Umbilical cord (tissue), 2 donors: Measurements from ENCODE around the gene KLF11. TPM values are rescaled to one million over a fixed set of nuclear protein-coding genes. Genes with fewer than 3 reads are reported as not detected.
"Not testable (repeated sequence)": the region's sequence is repeated elsewhere in the genome, so short reads cannot be mapped to it uniquely, and the experiment has no call there.

ENCODE experiments used
- DNase-seq: peaks from one replicate; pipeline ENCODE4 v3.0.0-alpha.2; 2015; ENCODE audit warnings: low spot score
- total RNA-seq: library from RNA; depleted of rRNA; stranded (reverse); fragments of >200 nt; gene quantifications from one replicate; pipeline ENCODE4 v1.2.3, GENCODE V29; 2014; ENCODE audit warnings: low replicate concordance; ENCODE audit not compliant: insufficient read depth

KLF11 gene
- total RNA-seq, 1 donor from 2014 or later = 11.8 TPM

- no peak for DNase-seq
Observed at GRCh38 chr2:10083692-10084211, 40.4 kb downstream of the KLF11 start.

GRCh38 chr2:10084223-10084865 lies 41.0 kb downstream of the KLF11 start:
- no peak for DNase-seq

- DNase-seq = no peak
Observed at GRCh38 chr2:10085043-10085667, 41.8 kb downstream of the KLF11 start.

GRCh38 chr2:10085668-10086059 lies 42.3 kb downstream of the KLF11 start:
- DNase-seq = no peak

- no peak for DNase-seq
Observed at GRCh38 chr2:10086950-10087349, 43.6 kb downstream of the KLF11 start.

GRCh38 chr2:10087360-10087759 lies 44.0 kb downstream of the KLF11 start:
- no peak for DNase-seq

- DNase-seq = no peak
Observed at GRCh38 chr2:10089565-10090190, 46.3 kb downstream of the KLF11 start.

- DNase-seq = no peak
Observed at GRCh38 chr2:10091182-10091888, 48.0 kb downstream of the KLF11 start.

GRCh38 chr2:10091889-10092244 lies 48.5 kb downstream of the KLF11 start:
- DNase-seq = not testable (repeated sequence)

- no peak for DNase-seq
Observed at GRCh38 chr2:10094271-10094814, 51.0 kb downstream of the KLF11 start.

GRCh38 chr2:10095175-10095574 lies 51.8 kb downstream of the KLF11 start:
- no peak for DNase-seq

- no peak for DNase-seq
Observed at GRCh38 chr2:10096641-10097040, 53.3 kb downstream of the KLF11 start.

- peak; percentile 70 for DNase-seq
Observed at GRCh38 chr2:10097352-10098148, 54.2 kb downstream of the KLF11 start.

- DNase-seq = no peak
Observed at GRCh38 chr2:10101491-10101890, 58.1 kb downstream of the KLF11 start.

GRCh38 chr2:10103179-10103578 lies 59.8 kb downstream of the KLF11 start:
- DNase-seq = no peak

Other genes starting within 250 kb of the KLF11 start
- gene TAF1B, start 200.1 kb upstream of the KLF11 start, total RNA-seq = 44.3 TPM
- 13.2 TPM for gene GRHL1, start 91.9 kb upstream of the KLF11 start, total RNA-seq
- 13.2 TPM for gene CYS1, start 36.9 kb downstream of the KLF11 start, total RNA-seq
- gene RRM2, start 79.2 kb downstream of the KLF11 start, total RNA-seq = 4.3 TPM